ENCODE data around the gene NIPAL3. TPM values are rescaled to one million over a fixed set of nuclear protein-coding genes. Genes with fewer than 3 reads are reported as not detected.

The NIPAL3 gene
- total RNA-seq, 1 experiment from 2014 or later, result 7.7 TPM

GRCh38 chr1:24406788-24407187 lies 8.8 kb upstream of the NIPAL3 start:
- Histone ChIP-seq H4K5ac (ENCODE audit: insufficient read length, low read depth, low read length) (no peak overlapping the region), H3K9me3 (ENCODE audit: control insufficient read depth, low read depth, low read length) (no peaks in the 10 kb centered on the region), H3K9ac (ENCODE audit: extremely low read depth, insufficient read length, low read length) (no peak overlapping the region), H3K4me2 (ENCODE audit: insufficient read depth, insufficient read length, low read length) (no peak overlapping the region), H3K4me1 (ENCODE audit: insufficient read depth, low read length) (no peaks in the 10 kb centered on the region), H3K27ac (ENCODE audit: insufficient read length, low read depth, low read length) (no peak overlapping the region), H2BK15ac (ENCODE audit: low read depth, low read length) (no peak overlapping the region), H2BK5ac (ENCODE audit: insufficient read length, low read length) (no peak overlapping the region), H3K23me2 (ENCODE audit: insufficient read length, low read depth, low read length, poor library complexity, severe bottlenecking) (no peaks in the 10 kb centered on the region), H2AFZ (ENCODE audit: low read length) (no peak overlapping the region), H2BK12ac (ENCODE audit: insufficient read length, low read depth, low read length) (no peak overlapping the region), H2BK120ac (ENCODE audit: low read depth, low read length, poor library complexity, severe bottlenecking) (no peak overlapping the region), H4K20me1 (ENCODE audit: control insufficient read depth, insufficient read depth, insufficient read length) (no peaks in the 10 kb centered on the region), H4K8ac (replicated peaks; ENCODE audit: insufficient read length, low read depth, low read length) (no peak overlapping the region), H2BK20ac (ENCODE audit: low read depth, low read length, poor library complexity, severe bottlenecking) (no peak overlapping the region), H3K14ac (ENCODE audit: insufficient read depth, low read length) (no peak overlapping the region), H3K4ac (ENCODE audit: low read depth, low read length) (no peak overlapping the region), H3T11ph (ENCODE audit: low read length) (no peak overlapping the region), H2AK5ac (ENCODE audit: insufficient read length, low read length) (no peak overlapping the region), H3K56ac (ENCODE audit: insufficient read length, low read depth, low read length) (no peak overlapping the region), H4K91ac (ENCODE audit: insufficient read length, low read depth, low read length) (no peak overlapping the region), H3K79me1 (ENCODE audit: insufficient read depth, low read depth, low read length, poor library complexity, severe bottlenecking) (no peaks in the 10 kb centered on the region), H3K79me2 (ENCODE audit: insufficient read depth, low read length) (no peaks in the 10 kb centered on the region), H3K18ac (ENCODE audit: insufficient read length, low read depth, low read length) (no peak overlapping the region), H3K27me3 (ENCODE audit: insufficient read depth, low read length) (no peaks in the 10 kb centered on the region), H3K23ac (ENCODE audit: insufficient read length, low read depth, low read length) (no peak overlapping the region)
- 0 out of 7 replicates have a peak, but pooled peaks cover 0 to 5% (median 0%) of the 10 kb centered on the region in 3 experiments for H3K36me3 Mint-ChIP-seq (ENCODE audit: insufficient read depth in 1 of 3, low read depth in 3 of 3)
- H3K27me3 Mint-ChIP-seq (ENCODE audit: low read depth), result no peaks in the 10 kb centered on the region
- H3K4me1 Mint-ChIP-seq, result no peaks in the 10 kb centered on the region
- H3K27ac Mint-ChIP-seq, result no peak overlapping the region
- WGBS (ENCODE audit: extremely low coverage, insufficient read length, low lambda C conversion rate), result no CpG with 5 or more reads among the region's 1 CpG
- TF ChIP-seq, protein P1, sequence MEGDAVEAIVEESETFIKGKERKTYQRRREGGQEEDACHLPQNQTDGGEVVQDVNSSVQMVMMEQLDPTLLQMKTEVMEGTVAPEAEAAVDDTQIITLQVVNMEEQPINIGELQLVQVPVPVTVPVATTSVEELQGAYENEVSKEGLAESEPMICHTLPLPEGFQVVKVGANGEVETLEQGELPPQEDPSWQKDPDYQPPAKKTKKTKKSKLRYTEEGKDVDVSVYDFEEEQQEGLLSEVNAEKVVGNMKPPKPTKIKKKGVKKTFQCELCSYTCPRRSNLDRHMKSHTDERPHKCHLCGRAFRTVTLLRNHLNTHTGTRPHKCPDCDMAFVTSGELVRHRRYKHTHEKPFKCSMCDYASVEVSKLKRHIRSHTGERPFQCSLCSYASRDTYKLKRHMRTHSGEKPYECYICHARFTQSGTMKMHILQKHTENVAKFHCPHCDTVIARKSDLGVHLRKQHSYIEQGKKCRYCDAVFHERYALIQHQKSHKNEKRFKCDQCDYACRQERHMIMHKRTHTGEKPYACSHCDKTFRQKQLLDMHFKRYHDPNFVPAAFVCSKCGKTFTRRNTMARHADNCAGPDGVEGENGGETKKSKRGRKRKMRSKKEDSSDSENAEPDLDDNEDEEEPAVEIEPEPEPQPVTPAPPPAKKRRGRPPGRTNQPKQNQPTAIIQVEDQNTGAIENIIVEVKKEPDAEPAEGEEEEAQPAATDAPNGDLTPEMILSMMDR (conservative IDR thresholded peaks at IDR 0.05), result no peak
- no peak for DNase-seq
- H3K9me3 Mint-ChIP-seq, result no peaks in the 10 kb centered on the region
- no peak overlapping the region for H3K4me3 Mint-ChIP-seq

Measured in H9 (cell line).